Stimulated activated CD4-positive, alpha-beta T cell treated with anti-CD3 and anti-CD28 coated beads, Interleukin-15, amount 100 ng/mL, for 48 hours (primary cell): Measurements from ENCODE around the gene B2M.
"Not testable (repeated sequence)": the region's sequence is repeated elsewhere in the genome, so short reads cannot be mapped to it uniquely, and the experiment has no call there.

ENCODE experiments used
- DNase-seq, 2 donors: peaks; one replicate each; pipeline ENCODE4 v3.0.0-alpha.2; 2020; ENCODE audit warnings: low read depth in 2 of 2

Gene B2M

DNA sequence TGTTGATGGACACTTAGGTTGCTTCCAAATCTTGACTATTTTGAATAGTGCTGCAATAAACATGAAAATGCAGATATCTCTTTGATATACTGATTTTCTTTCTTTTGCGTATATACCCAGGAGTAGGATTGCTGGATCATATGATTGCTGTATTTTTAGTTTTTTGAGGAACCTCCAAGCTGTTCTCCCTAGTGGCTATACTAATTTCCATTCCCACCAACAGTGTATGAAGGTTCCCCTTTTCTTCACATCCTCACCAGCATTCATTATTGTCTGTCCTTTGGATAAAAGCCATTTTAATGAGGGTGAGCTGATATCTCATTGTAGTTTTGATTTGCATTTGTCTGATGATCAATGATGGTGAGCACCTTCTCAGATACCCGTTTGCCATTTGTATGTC, 12.7 kb upstream of the B2M start:
- DNase-seq = no peak

GRCh38 chr15:44700676-44701075, 10.6 kb upstream of the B2M start:
- DNase-seq = not testable (repeated sequence)

GRCh38 chr15:44705986-44706385, 5.3 kb upstream of the B2M start:
- no peak for DNase-seq

GRCh38 chr15:44706401-44706800, 4.9 kb upstream of the B2M start:
- DNase-seq = no peak

- no peak for DNase-seq
Measured at GRCh38 chr15:44706946-44707636, 4.2 kb upstream of the B2M start.

GRCh38 chr15:44710236-44711095, 851 bp upstream of the B2M start:
- DNase-seq = no peak

DNA sequence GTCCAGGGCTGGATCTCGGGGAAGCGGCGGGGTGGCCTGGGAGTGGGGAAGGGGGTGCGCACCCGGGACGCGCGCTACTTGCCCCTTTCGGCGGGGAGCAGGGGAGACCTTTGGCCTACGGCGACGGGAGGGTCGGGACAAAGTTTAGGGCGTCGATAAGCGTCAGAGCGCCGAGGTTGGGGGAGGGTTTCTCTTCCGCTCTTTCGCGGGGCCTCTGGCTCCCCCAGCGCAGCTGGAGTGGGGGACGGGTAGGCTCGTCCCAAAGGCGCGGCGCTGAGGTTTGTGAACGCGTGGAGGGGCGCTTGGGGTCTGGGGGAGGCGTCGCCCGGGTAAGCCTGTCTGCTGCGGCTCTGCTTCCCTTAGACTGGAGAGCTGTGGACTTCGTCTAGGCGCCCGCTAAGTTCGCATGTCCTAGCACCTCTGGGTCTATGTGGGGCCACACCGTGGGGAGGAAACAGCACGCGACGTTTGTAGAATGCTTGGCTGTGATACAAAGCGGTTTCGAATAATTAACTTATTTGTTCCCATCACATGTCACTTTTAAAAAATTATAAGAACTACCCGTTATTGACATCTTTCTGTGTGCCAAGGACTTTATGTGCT, 527 bp downstream of the B2M start:
- no peak for DNase-seq

DNA sequence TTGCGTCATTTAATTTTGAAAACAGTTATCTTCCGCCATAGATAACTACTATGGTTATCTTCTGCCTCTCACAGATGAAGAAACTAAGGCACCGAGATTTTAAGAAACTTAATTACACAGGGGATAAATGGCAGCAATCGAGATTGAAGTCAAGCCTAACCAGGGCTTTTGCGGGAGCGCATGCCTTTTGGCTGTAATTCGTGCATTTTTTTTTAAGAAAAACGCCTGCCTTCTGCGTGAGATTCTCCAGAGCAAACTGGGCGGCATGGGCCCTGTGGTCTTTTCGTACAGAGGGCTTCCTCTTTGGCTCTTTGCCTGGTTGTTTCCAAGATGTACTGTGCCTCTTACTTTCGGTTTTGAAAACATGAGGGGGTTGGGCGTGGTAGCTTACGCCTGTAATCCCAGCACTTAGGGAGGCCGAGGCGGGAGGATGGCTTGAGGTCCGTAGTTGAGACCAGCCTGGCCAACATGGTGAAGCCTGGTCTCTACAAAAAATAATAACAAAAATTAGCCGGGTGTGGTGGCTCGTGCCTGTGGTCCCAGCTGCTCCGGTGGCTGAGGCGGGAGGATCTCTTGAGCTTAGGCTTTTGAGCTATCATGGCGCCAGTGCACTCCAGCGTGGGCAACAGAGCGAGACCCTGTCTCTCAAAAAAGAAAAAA, 1.2 kb downstream of the B2M start:
- DNase-seq = peak; percentile 42 to 58

DNA sequence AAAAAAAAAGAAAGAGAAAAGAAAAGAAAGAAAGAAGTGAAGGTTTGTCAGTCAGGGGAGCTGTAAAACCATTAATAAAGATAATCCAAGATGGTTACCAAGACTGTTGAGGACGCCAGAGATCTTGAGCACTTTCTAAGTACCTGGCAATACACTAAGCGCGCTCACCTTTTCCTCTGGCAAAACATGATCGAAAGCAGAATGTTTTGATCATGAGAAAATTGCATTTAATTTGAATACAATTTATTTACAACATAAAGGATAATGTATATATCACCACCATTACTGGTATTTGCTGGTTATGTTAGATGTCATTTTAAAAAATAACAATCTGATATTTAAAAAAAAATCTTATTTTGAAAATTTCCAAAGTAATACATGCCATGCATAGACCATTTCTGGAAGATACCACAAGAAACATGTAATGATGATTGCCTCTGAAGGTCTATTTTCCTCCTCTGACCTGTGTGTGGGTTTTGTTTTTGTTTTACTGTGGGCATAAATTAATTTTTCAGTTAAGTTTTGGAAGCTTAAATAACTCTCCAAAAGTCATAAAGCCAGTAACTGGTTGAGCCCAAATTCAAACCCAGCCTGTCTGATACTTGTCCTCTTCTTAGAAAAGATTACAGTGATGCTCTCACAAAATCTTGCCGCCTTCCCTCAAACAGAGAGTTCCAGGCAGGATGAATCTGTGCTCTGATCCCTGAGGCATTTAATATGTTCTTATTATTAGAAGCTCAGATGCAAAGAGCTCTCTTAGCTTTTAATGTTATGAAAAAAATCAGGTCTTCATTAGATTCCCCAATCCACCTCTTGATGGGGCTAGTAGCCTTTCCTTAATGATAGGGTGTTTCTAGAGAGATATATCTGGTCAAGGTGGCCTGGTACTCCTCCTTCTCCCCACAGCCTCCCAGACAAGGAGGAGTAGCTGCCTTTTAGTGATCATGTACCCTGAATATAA, 2.0 kb downstream of the B2M start:
- DNase-seq = no peak

- no peak for DNase-seq
Measured at GRCh38 chr15:44715142-44715796, 4.0 kb downstream of the B2M start.

DNA sequence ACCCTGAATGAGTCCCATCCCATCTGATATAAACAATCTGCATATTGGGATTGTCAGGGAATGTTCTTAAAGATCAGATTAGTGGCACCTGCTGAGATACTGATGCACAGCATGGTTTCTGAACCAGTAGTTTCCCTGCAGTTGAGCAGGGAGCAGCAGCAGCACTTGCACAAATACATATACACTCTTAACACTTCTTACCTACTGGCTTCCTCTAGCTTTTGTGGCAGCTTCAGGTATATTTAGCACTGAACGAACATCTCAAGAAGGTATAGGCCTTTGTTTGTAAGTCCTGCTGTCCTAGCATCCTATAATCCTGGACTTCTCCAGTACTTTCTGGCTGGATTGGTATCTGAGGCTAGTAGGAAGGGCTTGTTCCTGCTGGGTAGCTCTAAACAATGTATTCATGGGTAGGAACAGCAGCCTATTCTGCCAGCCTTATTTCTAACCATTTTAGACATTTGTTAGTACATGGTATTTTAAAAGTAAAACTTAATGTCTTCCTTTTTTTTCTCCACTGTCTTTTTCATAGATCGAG, 4.5 kb downstream of the B2M start:
- DNase-seq = no peak

DNA sequence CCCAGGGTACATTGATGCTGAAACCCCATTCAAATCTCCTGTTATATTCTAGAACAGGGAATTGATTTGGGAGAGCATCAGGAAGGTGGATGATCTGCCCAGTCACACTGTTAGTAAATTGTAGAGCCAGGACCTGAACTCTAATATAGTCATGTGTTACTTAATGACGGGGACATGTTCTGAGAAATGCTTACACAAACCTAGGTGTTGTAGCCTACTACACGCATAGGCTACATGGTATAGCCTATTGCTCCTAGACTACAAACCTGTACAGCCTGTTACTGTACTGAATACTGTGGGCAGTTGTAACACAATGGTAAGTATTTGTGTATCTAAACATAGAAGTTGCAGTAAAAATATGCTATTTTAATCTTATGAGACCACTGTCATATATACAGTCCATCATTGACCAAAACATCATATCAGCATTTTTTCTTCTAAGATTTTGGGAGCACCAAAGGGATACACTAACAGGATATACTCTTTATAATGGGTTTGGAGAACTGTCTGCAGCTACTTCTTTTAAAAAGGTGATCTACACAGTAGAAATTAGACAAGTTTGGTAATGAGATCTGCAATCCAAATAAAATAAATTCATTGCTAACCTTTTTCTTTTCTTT, 5.8 kb downstream of the B2M start:
- no peak for DNase-seq

DNA sequence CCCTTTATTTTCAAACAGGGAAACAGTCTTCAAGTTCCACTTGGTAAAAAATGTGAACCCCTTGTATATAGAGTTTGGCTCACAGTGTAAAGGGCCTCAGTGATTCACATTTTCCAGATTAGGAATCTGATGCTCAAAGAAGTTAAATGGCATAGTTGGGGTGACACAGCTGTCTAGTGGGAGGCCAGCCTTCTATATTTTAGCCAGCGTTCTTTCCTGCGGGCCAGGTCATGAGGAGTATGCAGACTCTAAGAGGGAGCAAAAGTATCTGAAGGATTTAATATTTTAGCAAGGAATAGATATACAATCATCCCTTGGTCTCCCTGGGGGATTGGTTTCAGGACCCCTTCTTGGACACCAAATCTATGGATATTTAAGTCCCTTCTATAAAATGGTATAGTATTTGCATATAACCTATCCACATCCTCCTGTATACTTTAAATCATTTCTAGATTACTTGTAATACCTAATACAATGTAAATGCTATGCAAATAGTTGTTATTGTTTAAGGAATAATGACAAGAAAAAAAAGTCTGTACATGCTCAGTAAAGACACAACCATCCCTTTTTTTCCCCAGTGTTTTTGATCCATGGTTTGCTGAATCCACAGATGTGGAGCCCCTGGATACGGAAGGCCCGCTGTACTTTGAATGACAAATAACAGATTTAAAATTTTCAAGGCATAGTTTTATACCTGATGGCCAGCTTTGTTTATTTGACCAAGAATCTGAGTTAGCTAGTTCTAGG, 7.0 kb downstream of the B2M start:
- DNase-seq = no peak

DNA sequence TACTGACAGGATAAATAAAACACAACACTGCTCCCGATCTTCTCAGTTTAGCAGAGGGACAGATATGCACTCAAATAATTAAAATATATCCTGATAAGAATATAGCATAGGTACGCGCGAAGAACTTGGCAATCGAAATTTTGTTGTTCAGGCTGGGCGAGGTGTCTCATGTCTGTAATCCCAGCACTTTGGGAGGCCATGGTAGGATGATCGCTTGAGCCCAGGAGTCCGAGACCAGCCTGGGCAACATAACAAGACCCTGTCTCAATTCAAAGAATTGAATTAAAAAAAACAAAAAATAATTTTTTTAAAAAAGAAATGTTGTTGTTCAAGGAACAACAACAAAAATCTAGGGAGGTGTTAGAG, 7.6 kb downstream of the B2M start:
- no peak for DNase-seq

GRCh38 chr15:44719293-44719999, 8.1 kb downstream of the B2M start:
- DNase-seq = peak; percentile 59 to 67

DNA sequence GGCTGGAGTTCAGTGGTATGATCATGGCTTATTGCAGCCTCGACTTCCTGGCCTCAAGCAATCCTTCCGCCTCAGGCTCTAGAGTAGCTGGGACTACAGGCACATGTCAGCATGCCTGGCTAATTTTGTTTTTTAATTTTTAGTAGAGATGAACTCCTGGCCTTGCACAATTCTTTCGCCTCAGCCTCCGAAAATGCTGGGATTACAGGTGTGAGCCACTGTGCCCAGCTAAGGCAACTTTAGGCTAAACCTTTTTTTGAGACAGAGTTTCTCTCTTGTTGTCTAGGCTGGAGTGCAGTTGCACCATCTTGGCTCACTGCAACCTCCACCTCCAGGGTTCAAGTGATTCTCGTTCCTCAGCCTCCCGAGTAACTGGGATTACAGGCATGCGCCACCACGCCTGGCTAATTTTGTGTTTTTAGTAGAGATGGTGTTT, 8.7 kb downstream of the B2M start:
- DNase-seq = not testable (repeated sequence)

GRCh38 chr15:44720460-44721176, 9.3 kb downstream of the B2M start:
- DNase-seq = no peak

GRCh38 chr15:44722011-44722410, 10.7 kb downstream of the B2M start:
- DNase-seq = no peak
